DMS153 (cell line): ENCODE results near the gene LRRC49.
"Not testable (repeated sequence)": the region's sequence is repeated elsewhere in the genome, so short reads cannot be mapped to it uniquely, and the experiment has no call there.

ENCODE experiments used
- DNase-seq: peaks from one replicate; lab custom pipeline; 2025; lab: John Stamatoyannopoulos, UW

The LRRC49 gene

GRCh38 chr15:70892002-70892911, at the start of gene LRRC49, which contains the start of gene THAP10:
TSS of gene LRRC49 (plus strand) at chr15:70892826. CDS start at chr15:70892895, 69 bp downstream.
TSS of gene THAP10 (minus strand) at chr15:70892433. CDS start at chr15:70892272, 161 bp downstream.
- DNase-seq, result peak; percentile 67

- no peak for DNase-seq
These were observed 46.8 kb upstream of the LRRC49 start for GRCh38 chr15:70845602-70846360.

GRCh38 chr15:70851889-70852288, 40.7 kb upstream of the LRRC49 start:
- no peak for DNase-seq

GRCh38 chr15:70852501-70853317, 39.9 kb upstream of the LRRC49 start:
- no peak for DNase-seq

GRCh38 chr15:70853318-70853972, 39.2 kb upstream of the LRRC49 start:
- no peak for DNase-seq

- no peak for DNase-seq
These were observed 38.5 kb upstream of the LRRC49 start, which contains the start of gene LARP6 for GRCh38 chr15:70853973-70854665. TSS of gene LARP6 (minus strand) at chr15:70854157. CDS start at chr15:70854088, 69 bp downstream.

- DNase-seq, result no peak
These were observed 38.0 kb upstream of the LRRC49 start for GRCh38 chr15:70854666-70854976.

- no peak for DNase-seq
These were observed 36.9 kb upstream of the LRRC49 start for GRCh38 chr15:70855764-70856163.

GRCh38 chr15:70856177-70856883, 36.3 kb upstream of the LRRC49 start:
- no peak for DNase-seq

- DNase-seq, result no peak
These were observed 35.6 kb upstream of the LRRC49 start for GRCh38 chr15:70856884-70857561.

- no peak for DNase-seq
These were observed 34.9 kb upstream of the LRRC49 start for GRCh38 chr15:70857562-70858285.

GRCh38 chr15:70858614-70859321, 33.9 kb upstream of the LRRC49 start:
- not testable (repeated sequence) for DNase-seq

- no peak for DNase-seq
These were observed 33.2 kb upstream of the LRRC49 start for GRCh38 chr15:70859322-70859908.

GRCh38 chr15:70859998-70860397, 32.6 kb upstream of the LRRC49 start:
- no peak for DNase-seq

GRCh38 chr15:70863450-70864218, 29.0 kb upstream of the LRRC49 start:
- DNase-seq, result no peak

GRCh38 chr15:70866982-70867641, 25.5 kb upstream of the LRRC49 start:
- DNase-seq, result no peak
